ENCODE measurements around the gene PTAR1. TPM values are rescaled to one million over a fixed set of nuclear protein-coding genes. Genes with fewer than 3 reads are reported as not detected.
A peak's percentile ranks its signal among the peaks of the same experiment; 100 is the strongest.

Gene PTAR1
- total RNA-seq, 2 experiments from 2014 or later: 65.9 to 67.1 TPM

GRCh38 chr9:69748304-69748703 lies 11.5 kb downstream of the PTAR1 start:
- intact Hi-C loops (cut with DNase I, micrococcal nuclease): no loop called here
- Mint-ChIP-seq H3K9me3 (no peaks in the 10 kb centered on the region), H3K4me1 (ENCODE audit: low read depth) (peaks cover 84% of the 10 kb centered on the region), H3K27me3 (no peaks in the 10 kb centered on the region), H3K27ac (no peak overlapping the region), H3K36me3 (ENCODE audit: low read depth) (peaks cover 69% of the 10 kb centered on the region), H3K4me3 (no peak overlapping the region)
- ATAC-seq (ENCODE audit: poor library complexity) (no peak), DNase-seq (no peak)
- Histone ChIP-seq H3K9me3 (ENCODE audit: control insufficient read depth in 1 of 2, insufficient read depth in 1 of 2, low read length in 2 of 2) (no peaks in the 10 kb centered on the region), H3K4me1 (ENCODE audit: insufficient read depth, low read length) (peaks cover 3% of the 10 kb centered on the region), H3K36me3 (ENCODE audit: insufficient read depth, low read length) (peaks cover 59% of the 10 kb centered on the region), H3K27ac (ENCODE audit: low read depth in 1 of 2, low read length in 2 of 2) (no peak overlapping the region), H3K4me3 (ENCODE audit: low read length) (no peak overlapping the region), H3K27me3 (ENCODE audit: control insufficient read depth in 1 of 2, insufficient read depth in 2 of 2, low read length in 2 of 2) (no peaks in the 10 kb centered on the region)
- no peak for TF ChIP-seq CTCF (IDR thresholded peaks at IDR 0.05)
- ChIA-PET POLR2A (no interaction called here), CTCF (no interaction called here)

GRCh38 chr9:69746859-69747560 lies 12.8 kb downstream of the PTAR1 start:
- H3K9me3 ChIP-seq (ENCODE audit: control insufficient read depth in 1 of 2, insufficient read depth in 1 of 2, low read length in 2 of 2): no peaks in the 10 kb centered on the region
- POLR2A ChIA-PET: interaction anchor here (0.7 kb wide), 1 partner anchor 12 kb away, joined by 3 read pairs; no protein-coding TSS in a partner anchor
- Mint-ChIP-seq H3K27me3 (no peaks in the 10 kb centered on the region), H3K27ac (no peak overlapping the region), H3K9me3 (no peaks in the 10 kb centered on the region), H3K4me1 (ENCODE audit: low read depth) (peaks cover 72% of the 10 kb centered on the region), H3K4me3 (no peak overlapping the region), H3K36me3 (ENCODE audit: low read depth) (peaks cover 72% of the 10 kb centered on the region)
- H3K36me3 ChIP-seq (ENCODE audit: insufficient read depth, low read length): peaks cover 58% of the 10 kb centered on the region
- intact Hi-C loops (cut with DNase I, micrococcal nuclease): no loop called here
- H3K27me3 ChIP-seq (ENCODE audit: control insufficient read depth in 1 of 2, insufficient read depth in 2 of 2, low read length in 2 of 2): no peaks in the 10 kb centered on the region
- CTCF ChIA-PET: interaction anchor here (1.7 kb wide), 1 partner anchor 23 kb away, joined by 3 read pairs; no protein-coding TSS in a partner anchor
- TF ChIP-seq CTCF (IDR thresholded peaks at IDR 0.05): no peak
- H3K4me1 ChIP-seq (ENCODE audit: insufficient read depth, low read length): peaks cover 3% of the 10 kb centered on the region
- H3K4me3 ChIP-seq (ENCODE audit: low read length): no peak overlapping the region
- no peak overlapping the region for H3K27ac ChIP-seq (ENCODE audit: low read depth in 1 of 2, low read length in 2 of 2)
- ATAC-seq (ENCODE audit: poor library complexity) (no peak), DNase-seq (no peak)

GRCh38 chr9:69745716-69746437 lies 13.9 kb downstream of the PTAR1 start:
- Mint-ChIP-seq H3K27ac (peak overlapping the region; percentile 6), H3K27me3 (no peaks in the 10 kb centered on the region), H3K4me3 (no peak overlapping the region), H3K9me3 (no peaks in the 10 kb centered on the region), H3K36me3 (ENCODE audit: low read depth) (peaks cover 79% of the 10 kb centered on the region), H3K4me1 (ENCODE audit: low read depth) (peaks cover 61% of the 10 kb centered on the region)
- Histone ChIP-seq H3K4me3 (ENCODE audit: low read length) (no peak overlapping the region), H3K9me3 (ENCODE audit: control insufficient read depth in 1 of 2, insufficient read depth in 1 of 2, low read length in 2 of 2) (no peaks in the 10 kb centered on the region), H3K27ac (ENCODE audit: low read depth in 1 of 2, low read length in 2 of 2) (no peak overlapping the region), H3K4me1 (ENCODE audit: insufficient read depth, low read length) (peaks cover 3% of the 10 kb centered on the region), H3K36me3 (ENCODE audit: insufficient read depth, low read length) (peaks cover 62% of the 10 kb centered on the region), H3K27me3 (ENCODE audit: control insufficient read depth in 1 of 2, insufficient read depth in 2 of 2, low read length in 2 of 2) (no peaks in the 10 kb centered on the region)
- ChIA-PET CTCF (interaction anchor here (1.7 kb wide), 1 partner anchor 24 kb away, joined by 3 read pairs; no protein-coding TSS in a partner anchor), POLR2A (no interaction called here)
- DNase-seq: no peak
- no peak for ATAC-seq (ENCODE audit: poor library complexity)
- intact Hi-C loops (cut with DNase I, micrococcal nuclease): no loop called here
- no peak for TF ChIP-seq CTCF (IDR thresholded peaks at IDR 0.05)

Measured in CD4-positive, alpha-beta T cell (primary cell).